Right ventricle myocardium superior (tissue), 1 donor: ENCODE measurements around the gene EXOC6B. TPM values are rescaled to one million over a fixed set of nuclear protein-coding genes. Genes with fewer than 3 reads are reported as not detected.
A peak's percentile ranks its signal among the peaks of the same experiment; 100 is the strongest.
"Not testable (repeated sequence)": the region's sequence is repeated elsewhere in the genome, so short reads cannot be mapped to it uniquely, and the experiment has no call there.

Experiments used
- ATAC-seq: fragments of 200-7000 bp; cut with Tn5 transposase; one replicate; pipeline ENCODE4 v1.9.1; 2020; ENCODE audit warnings: mild to moderate bottlenecking; ENCODE audit not compliant: poor library complexity
- DNase-seq: peaks from one replicate; pipeline ENCODE4 v3.0.0-alpha.2; 2020
- intact Hi-C: fragments of 100-400 bp; cut with DNase I; formaldehyde crosslinking; loops from one replicate; pipeline ENCODE4 v1.11.2; 2022
- total RNA-seq: library from RNA; stranded (reverse); fragmentation: NEBNext Ultra II Directional; extraction: Animal tissue kit (Norgen Biotek cat#: 25700); gene quantifications from one replicate; pipeline ENCODE4 v1.2.1, GENCODE V29; 2021
- donor health status: DM: no; HTN: yes; CAD: no; lungs with severe emphysema.

Gene EXOC6B
- total RNA-seq, 1 donor from 2014 or later, result 96.9 TPM

- no peak for DNase-seq
- no peak for ATAC-seq
- intact Hi-C loops, result no loop called here
These were observed 157.2 kb downstream of the EXOC6B start for GRCh38 chr2:72668647-72669046.

GRCh38 chr2:72665448-72665847 is 160.4 kb downstream of the EXOC6B start:
- intact Hi-C loops, result no loop called here
- no peak for ATAC-seq
- DNase-seq, result no peak

GRCh38 chr2:72661985-72662384 is 163.8 kb downstream of the EXOC6B start:
- ATAC-seq (no peak), DNase-seq (no peak)
- intact Hi-C loops, result no loop called here

- intact Hi-C loops, result no loop called here
- DNase-seq (no peak), ATAC-seq (no peak)
These were observed 176.0 kb downstream of the EXOC6B start for GRCh38 chr2:72649810-72650209.

- intact Hi-C loops, ATAC-seq, DNase-seq: not testable (repeated sequence)
These were observed 184.6 kb downstream of the EXOC6B start for GRCh38 chr2:72641221-72641620.

- DNase-seq, result no peak
- intact Hi-C loops, result no loop called here
- peak; percentile 53 for ATAC-seq
These were observed 187.1 kb downstream of the EXOC6B start for GRCh38 chr2:72638600-72639211.

GRCh38 chr2:72636210-72636609 is 189.6 kb downstream of the EXOC6B start:
- DNase-seq, result no peak
- intact Hi-C loops, result no loop called here
- no peak for ATAC-seq

- intact Hi-C loops, result no loop called here
- ATAC-seq (no peak), DNase-seq (no peak)
These were observed 195.1 kb downstream of the EXOC6B start for GRCh38 chr2:72630767-72631166.

- DNase-seq (no peak), ATAC-seq (peak; percentile 85)
- intact Hi-C loops, result no loop called here
These were observed 196.8 kb downstream of the EXOC6B start for GRCh38 chr2:72629062-72629461.

- intact Hi-C loops, result no loop called here
- DNase-seq (no peak), ATAC-seq (no peak)
These were observed 198.8 kb downstream of the EXOC6B start for GRCh38 chr2:72627083-72627482.

GRCh38 chr2:72625366-72625765 is 200.5 kb downstream of the EXOC6B start:
- intact Hi-C loops, result no loop called here
- ATAC-seq (no peak), DNase-seq (no peak)

- intact Hi-C loops, result no loop called here
- no peak for DNase-seq
- no peak for ATAC-seq
These were observed 202.4 kb downstream of the EXOC6B start for GRCh38 chr2:72623481-72623880.

- ATAC-seq (no peak), DNase-seq (no peak)
These were observed 206.2 kb downstream of the EXOC6B start for GRCh38 chr2:72619626-72620025.

GRCh38 chr2:72613931-72614330 is 211.9 kb downstream of the EXOC6B start:
- ATAC-seq, result no peak
- intact Hi-C loops, result no loop called here

More at GRCh38 chr2:72619626-72620025, 206.2 kb downstream of the EXOC6B start:
- intact Hi-C loops, result no loop called here

GRCh38 chr2:72612614-72613160 is 213.1 kb downstream of the EXOC6B start:
- DNase-seq (no peak), ATAC-seq (no peak)
- intact Hi-C loops, result no loop called here

More at GRCh38 chr2:72613931-72614330, 211.9 kb downstream of the EXOC6B start:
- no peak for DNase-seq

GRCh38 chr2:72607189-72607588 is 218.6 kb downstream of the EXOC6B start:
- ATAC-seq, result no peak
- intact Hi-C loops, result no loop called here

GRCh38 chr2:72605836-72606442 is 219.9 kb downstream of the EXOC6B start:
- no peak for ATAC-seq

More at GRCh38 chr2:72607189-72607588, 218.6 kb downstream of the EXOC6B start:
- DNase-seq, result no peak

GRCh38 chr2:72604468-72604867 is 221.4 kb downstream of the EXOC6B start:
- DNase-seq (no peak), ATAC-seq (no peak)
- intact Hi-C loops, result no loop called here

More at GRCh38 chr2:72605836-72606442, 219.9 kb downstream of the EXOC6B start:
- no peak for DNase-seq
- intact Hi-C loops, result no loop called here

GRCh38 chr2:72603481-72603880 is 222.4 kb downstream of the EXOC6B start:
- DNase-seq (no peak), ATAC-seq (peak; percentile 25)
- intact Hi-C loops, result no loop called here

GRCh38 chr2:72602711-72603110 is 223.1 kb downstream of the EXOC6B start:
- no peak for DNase-seq
- intact Hi-C loops, result no loop called here
- ATAC-seq, result no peak
